ENCODE measurements around the gene CHKA. TPM values are rescaled to one million over a fixed set of nuclear protein-coding genes. Genes with fewer than 3 reads are reported as not detected.

The CHKA gene
- total and polyA plus RNA-seq, 9 of the 15 experiments (the other 6 are each of a cell fraction or from before 2014, with no cell fraction given), result 3.6 to 37.0 (median 30.2) TPM

- no peak for TF ChIP-seq ZBTB40 (IDR thresholded peaks at IDR 0.05)
- no peak for TF ChIP-seq ZBTB40 (CRISPR knock-in tag; IDR thresholded peaks at IDR 0.05)
- no peak for TF ChIP-seq POLR3A (IDR thresholded peaks at IDR 0.05; ENCODE audit: borderline replicate concordance, extremely low read depth, insufficient read depth, insufficient read length)
Measured at GRCh38 chr11:68113986-68114385, 7.2 kb downstream of the CHKA start (continued).
